Breast epithelium (tissue), 3 donors: ENCODE measurements around the gene TSEN34.

Experiments used
- CTCF ChIP-seq, 3 donors: fragments of 450-650 bp; IDR thresholded peaks; one replicate each; pipeline ENCODE4 v1.5.1; 2016 to 2017; ENCODE audit warnings: antibody characterized with exemption in 3 of 3, mild to moderate bottlenecking in 3 of 3, moderate library complexity in 3 of 3
- POLR2AphosphoS5 ChIP-seq, 3 donors: sonication (generic); formaldehyde crosslinking; IDR thresholded peaks; one replicate each; pipeline ENCODE4 v1.6.1; 2017; ENCODE audit warnings: antibody characterized with exemption in 3 of 3

- no peak for TF ChIP-seq POLR2AphosphoS5 (IDR thresholded peaks at IDR 0.05)
- TF ChIP-seq CTCF (IDR thresholded peaks at IDR 0.05), result no peak
These were observed 28.0 kb downstream of the TSEN34 start for GRCh38 chr19:54218960-54219661.
